Gastroesophageal sphincter (tissue), 3 donors: ENCODE measurements around the gene PLEKHG2.

Source experiments
- CTCF ChIP-seq, 4 experiments: fragments of 200-600 bp in 2 of 4; fragments of 450-650 bp in 2 of 4; sonication (generic) in 1 of 4; IDR thresholded peaks; one replicate each; pipeline ENCODE4 v1.5.1; 2017 to 2019; ENCODE audit warnings: antibody characterized with exemption in 4 of 4, mild to moderate bottlenecking in 2 of 4, moderate library complexity in 2 of 4
- EP300 ChIP-seq: sonication (generic); formaldehyde crosslinking; IDR thresholded peaks from one replicate; pipeline ENCODE4 v1.6.1; 2017; ENCODE audit warnings: antibody characterized with exemption, mild to moderate bottlenecking
- POLR2A ChIP-seq, 2 donors: fragments of 450-650 bp; IDR thresholded peaks; one replicate each; pipeline ENCODE4 v1.6.1; 2017; ENCODE audit warnings: antibody characterized with exemption in 2 of 2, mild to moderate bottlenecking in 2 of 2, moderate library complexity in 1 of 2

- no peak for TF ChIP-seq CTCF (IDR thresholded peaks at IDR 0.05)
- TF ChIP-seq POLR2A (IDR thresholded peaks at IDR 0.05) = no peak
- TF ChIP-seq EP300 = no peak
Observed at GRCh38 chr19:39362682-39363657, 49.5 kb upstream of the PLEKHG2 start.
